K562 (cell line): ENCODE results near the gene RUNX1. TPM values are rescaled to one million over a fixed set of nuclear protein-coding genes. Genes with fewer than 3 reads are reported as not detected.

Experiments used
- BCLAF1 ChIP-seq, 2 experiments: fragments of 450-650 bp in 1 of 2; IDR thresholded peaks; 2 replicates each; pipeline ENCODE4 v1.6.1; 2011 to 2017; ENCODE audit warnings: low read depth in 2 of 2, antibody characterized with exemption in 1 of 2, borderline replicate concordance in 1 of 2, low read length in 1 of 2, mild to moderate bottlenecking in 1 of 2, mixed read lengths in 1 of 2; ENCODE audit not compliant: control insufficient read depth in 1 of 2
- ELF1 ChIP-seq: fragments of 200-800 bp; sonication (Bioruptor generic); IDR thresholded peaks from 2 replicates; pipeline ENCODE4 v1.6.1; 2016; ENCODE audit warnings: missing genetic modification characterization, missing compliant biosample characterization
- HNRNPK ChIP-seq: fragments of 200-400 bp; formaldehyde crosslinking; IDR thresholded peaks from one replicate; pipeline ENCODE4 v1.6.1; 2018; ENCODE audit warnings: mild to moderate bottlenecking, low read depth, low read length; ENCODE audit not compliant: poor library complexity, severe bottlenecking
- LARP7 ChIP-seq: fragments of 450-650 bp; IDR thresholded peaks from 2 replicates; pipeline ENCODE4 v1.6.1; 2016
- MEF2D ChIP-seq: conservative IDR thresholded peaks from 2 replicates; pipeline ENCODE4 v1.6.1; 2016; ENCODE audit warnings: low read depth, missing genetic modification characterization, missing compliant biosample characterization
- NR2C2 ChIP-seq, 2 experiments: fragments of 200-800 bp in 1 of 2; sonication (Bioruptor generic) in 1 of 2; sonication (generic) in 1 of 2; formaldehyde crosslinking in 1 of 2; IDR thresholded peaks; 2 replicates each; pipeline versions ENCODE4 v1.6.1 to v1.8.0; 2016 to 2022; ENCODE audit warnings: mild to moderate bottlenecking in 1 of 2, missing compliant biosample characterization in 1 of 2, missing genetic modification characterization in 1 of 2, missing genetic modification reagents in 1 of 2
- SMARCA5 ChIP-seq: fragments of 450-650 bp; IDR thresholded peaks from 2 replicates; pipeline ENCODE4 v1.6.1; 2016
- STAT5A ChIP-seq: IDR thresholded peaks from 2 replicates; pipeline ENCODE4 v1.6.1; 2012; ENCODE audit warnings: low read length, inconsistent platforms, borderline replicate concordance
- ZFX ChIP-seq: sonication (generic); formaldehyde crosslinking; IDR thresholded peaks from 2 replicates; pipeline ENCODE4 v1.8.0; 2022; ENCODE audit warnings: mild to moderate bottlenecking, missing genetic modification reagents, moderate library complexity
- ZNF239 ChIP-seq: fragments of 250-450 bp; sonication (Bioruptor Pico); IDR thresholded peaks from 2 replicates; pipeline ENCODE4 v1.4.0; 2020; ENCODE audit warnings: mild to moderate bottlenecking
- ZNF785 ChIP-seq: fragments of 250-450 bp; sonication (Bioruptor Pico); IDR thresholded peaks from 2 replicates; pipeline ENCODE4 v1.4.0; 2020; ENCODE audit warnings: mild to moderate bottlenecking
- polyA plus RNA-seq, 8 experiments: library from polyadenylated mRNA; depleted of rRNA in 4 of 8; stranded (reverse) in 5 of 8; unstranded in 3 of 8; fragments of >200 nt; fragmentation: Nextera tagmentation in 2 of 8; fragmentation: Illumina TruSeq in 1 of 8; extraction: Ambion mirVana in 2 of 8; extraction: Trizol in 1 of 8; gene quantifications; 2 replicates each; pipeline versions ENCODE4 v1.2.1 to v1.2.3, GENCODE V29; 2011 to 2014; ENCODE audit warnings: inconsistent platforms in 1 of 8, missing spikeins in 1 of 8
- total RNA-seq, 7 experiments: library from RNA; depleted of rRNA in 6 of 7; stranded (reverse); fragments of >200 nt in 6 of 7; fragmentation: Illumina TruSeq in 2 of 7; extraction: Trizol in 2 of 7; gene quantifications; 2 replicates each; pipeline versions ENCODE4 v1.2.1 to v1.2.3, GENCODE V29; 2011 to 2021; ENCODE audit warnings: low replicate concordance in 1 of 7
- TF ChIP-seq, protein P1 (sequence below): fragments of 250-450 bp; sonication (Bioruptor Pico); IDR thresholded peaks from 2 replicates; pipeline ENCODE4 v1.4.0; 2020; ENCODE audit warnings: mild to moderate bottlenecking
- TF ChIP-seq, protein P2 (sequence below), 2 experiments: fragments of 450-650 bp; conservative IDR thresholded peaks; 2 replicates each; pipeline ENCODE4 v1.6.1; 2017; ENCODE audit warnings: mild to moderate bottlenecking in 2 of 2, moderate library complexity in 2 of 2
- TF ChIP-seq, protein P3 (sequence below): fragments of 250-450 bp; sonication (Bioruptor Pico); IDR thresholded peaks from 2 replicates; pipeline ENCODE4 v1.5.0; 2021
- TF ChIP-seq, protein P4 (sequence below): fragments of 450-650 bp; formaldehyde crosslinking; IDR thresholded peaks from 2 replicates; pipeline ENCODE4 v1.4.0; 2020; ENCODE audit warnings: mild to moderate bottlenecking
- TF ChIP-seq, protein P5 (sequence below): fragments of 450-650 bp; conservative IDR thresholded peaks from 2 replicates; pipeline ENCODE4 v1.6.1; 2016; ENCODE audit warnings: missing genetic modification characterization, low read depth, mild to moderate bottlenecking, control low read depth, missing compliant biosample characterization

Gene RUNX1
- total and polyA plus RNA-seq, 9 of the 15 experiments (the other 6 are each of a cell fraction or from before 2014, with no cell fraction given) = 2.2 to 68.6 (median 17.8) TPM

DNA sequence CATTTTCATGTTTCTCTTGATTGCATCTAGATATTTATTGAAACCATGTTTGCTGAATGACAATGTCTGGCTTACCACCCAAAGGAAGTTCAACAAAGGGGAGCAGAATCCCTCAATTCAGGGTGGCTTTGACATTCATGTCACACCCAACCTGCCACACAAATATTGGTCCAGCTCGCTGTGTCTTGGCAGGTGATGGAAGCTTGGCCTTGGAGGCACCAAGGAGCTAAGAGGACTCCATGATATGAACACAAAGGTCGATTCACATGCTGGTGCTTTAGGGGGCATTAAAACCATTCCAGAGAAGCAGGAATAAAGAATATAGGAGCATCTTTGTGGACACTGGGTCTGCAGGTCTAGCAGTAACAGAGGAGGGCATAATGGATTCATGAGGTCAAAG is 114.8 kb downstream of the RUNX1 start (continued):
- TF ChIP-seq NR2C2 (CRISPR knock-in tag; IDR thresholded peaks at IDR 0.05) = no peak
- TF ChIP-seq NR2C2 (tag; IDR thresholded peaks at IDR 0.05) = no peak
- TF ChIP-seq, protein P1, sequence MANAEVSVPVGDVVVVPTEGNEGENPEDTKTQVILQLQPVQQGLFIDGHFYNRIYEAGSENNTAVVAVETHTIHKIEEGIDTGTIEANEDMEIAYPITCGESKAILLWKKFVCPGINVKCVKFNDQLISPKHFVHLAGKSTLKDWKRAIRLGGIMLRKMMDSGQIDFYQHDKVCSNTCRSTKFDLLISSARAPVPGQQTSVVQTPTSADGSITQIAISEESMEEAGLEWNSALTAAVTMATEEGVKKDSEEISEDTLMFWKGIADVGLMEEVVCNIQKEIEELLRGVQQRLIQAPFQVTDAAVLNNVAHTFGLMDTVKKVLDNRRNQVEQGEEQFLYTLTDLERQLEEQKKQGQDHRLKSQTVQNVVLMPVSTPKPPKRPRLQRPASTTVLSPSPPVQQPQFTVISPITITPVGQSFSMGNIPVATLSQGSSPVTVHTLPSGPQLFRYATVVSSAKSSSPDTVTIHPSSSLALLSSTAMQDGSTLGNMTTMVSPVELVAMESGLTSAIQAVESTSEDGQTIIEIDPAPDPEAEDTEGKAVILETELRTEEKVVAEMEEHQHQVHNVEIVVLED (CRISPR knock-in tag) = no peak
- TF ChIP-seq, protein P2, sequence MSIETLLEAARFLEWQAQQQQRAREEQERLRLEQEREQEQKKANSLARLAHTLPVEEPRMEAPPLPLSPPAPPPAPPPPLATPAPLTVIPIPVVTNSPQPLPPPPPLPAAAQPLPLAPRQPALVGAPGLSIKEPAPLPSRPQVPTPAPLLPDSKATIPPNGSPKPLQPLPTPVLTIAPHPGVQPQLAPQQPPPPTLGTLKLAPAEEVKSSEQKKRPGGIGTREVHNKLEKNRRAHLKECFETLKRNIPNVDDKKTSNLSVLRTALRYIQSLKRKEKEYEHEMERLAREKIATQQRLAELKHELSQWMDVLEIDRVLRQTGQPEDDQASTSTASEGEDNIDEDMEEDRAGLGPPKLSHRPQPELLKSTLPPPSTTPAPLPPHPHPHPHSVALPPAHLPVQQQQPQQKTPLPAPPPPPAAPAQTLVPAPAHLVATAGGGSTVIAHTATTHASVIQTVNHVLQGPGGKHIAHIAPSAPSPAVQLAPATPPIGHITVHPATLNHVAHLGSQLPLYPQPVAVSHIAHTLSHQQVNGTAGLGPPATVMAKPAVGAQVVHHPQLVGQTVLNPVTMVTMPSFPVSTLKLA (conservative IDR thresholded peaks at IDR 0.05) = no peak
- TF ChIP-seq ELF1 (tag) = no peak
- TF ChIP-seq ZFX (CRISPR knock-in tag) = no peak
- TF ChIP-seq, protein P3, sequence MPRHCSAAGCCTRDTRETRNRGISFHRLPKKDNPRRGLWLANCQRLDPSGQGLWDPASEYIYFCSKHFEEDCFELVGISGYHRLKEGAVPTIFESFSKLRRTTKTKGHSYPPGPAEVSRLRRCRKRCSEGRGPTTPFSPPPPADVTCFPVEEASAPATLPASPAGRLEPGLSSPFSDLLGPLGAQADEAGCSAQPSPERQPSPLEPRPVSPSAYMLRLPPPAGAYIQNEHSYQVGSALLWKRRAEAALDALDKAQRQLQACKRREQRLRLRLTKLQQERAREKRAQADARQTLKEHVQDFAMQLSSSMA (CRISPR knock-in tag) = no peak
- TF ChIP-seq BCLAF1 (IDR thresholded peaks at IDR 0.05; ENCODE audit: borderline replicate concordance in 1 of 2, control insufficient read depth in 1 of 2, low read depth in 2 of 2, low read length in 1 of 2) = no peak
- no peak for TF ChIP-seq LARP7
- no peak for TF ChIP-seq STAT5A
- TF ChIP-seq, protein P4, sequence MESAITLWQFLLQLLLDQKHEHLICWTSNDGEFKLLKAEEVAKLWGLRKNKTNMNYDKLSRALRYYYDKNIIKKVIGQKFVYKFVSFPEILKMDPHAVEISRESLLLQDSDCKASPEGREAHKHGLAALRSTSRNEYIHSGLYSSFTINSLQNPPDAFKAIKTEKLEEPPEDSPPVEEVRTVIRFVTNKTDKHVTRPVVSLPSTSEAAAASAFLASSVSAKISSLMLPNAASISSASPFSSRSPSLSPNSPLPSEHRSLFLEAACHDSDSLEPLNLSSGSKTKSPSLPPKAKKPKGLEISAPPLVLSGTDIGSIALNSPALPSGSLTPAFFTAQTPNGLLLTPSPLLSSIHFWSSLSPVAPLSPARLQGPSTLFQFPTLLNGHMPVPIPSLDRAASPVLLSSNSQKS (CRISPR knock-in tag) = no peak
- no peak for TF ChIP-seq ZNF785 (CRISPR knock-in tag)
- TF ChIP-seq ZNF239 (CRISPR knock-in tag) = no peak
- TF ChIP-seq HNRNPK = no peak
- TF ChIP-seq SMARCA5 = no peak
- TF ChIP-seq MEF2D (tag) = 0 out of 2 replicates have a peak, but pooled peaks have one; percentile 38
- TF ChIP-seq, protein P5, sequence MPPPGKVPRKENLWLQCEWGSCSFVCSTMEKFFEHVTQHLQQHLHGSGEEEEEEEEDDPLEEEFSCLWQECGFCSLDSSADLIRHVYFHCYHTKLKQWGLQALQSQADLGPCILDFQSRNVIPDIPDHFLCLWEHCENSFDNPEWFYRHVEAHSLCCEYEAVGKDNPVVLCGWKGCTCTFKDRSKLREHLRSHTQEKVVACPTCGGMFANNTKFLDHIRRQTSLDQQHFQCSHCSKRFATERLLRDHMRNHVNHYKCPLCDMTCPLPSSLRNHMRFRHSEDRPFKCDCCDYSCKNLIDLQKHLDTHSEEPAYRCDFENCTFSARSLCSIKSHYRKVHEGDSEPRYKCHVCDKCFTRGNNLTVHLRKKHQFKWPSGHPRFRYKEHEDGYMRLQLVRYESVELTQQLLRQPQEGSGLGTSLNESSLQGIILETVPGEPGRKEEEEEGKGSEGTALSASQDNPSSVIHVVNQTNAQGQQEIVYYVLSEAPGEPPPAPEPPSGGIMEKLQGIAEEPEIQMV (tag) = peak; percentile 55; the same call in 1 of the 2 replicates
